SU-DHL-6 (cell line): ENCODE measurements around the gene SNRPD3.
"Not testable (repeated sequence)": the region's sequence is repeated elsewhere in the genome, so short reads cannot be mapped to it uniquely, and the experiment has no call there.

Source experiments
- H2AFZ ChIP-seq: fragments of 200-600 bp; sonication (generic); 2 replicates; pipeline ENCODE4 v1.6.1; 2014; ENCODE audit warnings: low read depth, mild to moderate bottlenecking, moderate library complexity, mixed read lengths, antibody characterized with exemption, low read length; ENCODE audit not compliant: severe bottlenecking
- H3F3A ChIP-seq: fragments of 200-600 bp; shearing (Covaris generic); 2 replicates; pipeline ENCODE4 v1.6.0; 2016; ENCODE audit warnings: antibody characterized with exemption, mild to moderate bottlenecking; ENCODE audit not compliant: insufficient read depth
- H3K27ac ChIP-seq: fragments of 200-600 bp; sonication (generic); 2 replicates; pipeline ENCODE4 v1.5.1; 2016; ENCODE audit warnings: low read depth, mild to moderate bottlenecking, low read length, moderate library complexity, mixed read lengths
- H3K27me3 ChIP-seq: fragments of 200-600 bp; sonication (generic), shearing (Covaris generic); 2 replicates; pipeline ENCODE4 v1.6.0; 2014; ENCODE audit warnings: mild to moderate bottlenecking, low read length
- H3K36me3 ChIP-seq: fragments of 200-600 bp; sonication (generic); 2 replicates; pipeline ENCODE4 v1.6.1; 2014; ENCODE audit warnings: mild to moderate bottlenecking, low read length, mixed read lengths
- H3K4me2 ChIP-seq: fragments of 300-600, 200-600 bp; shearing (Covaris generic), sonication (generic); 2 replicates; pipeline ENCODE4 v1.6.0; 2014; ENCODE audit warnings: low read length, low read depth, mild to moderate bottlenecking; ENCODE audit not compliant: poor library complexity, severe bottlenecking
- H3K4me3 ChIP-seq: fragments of 200-600 bp; sonication (generic); 2 replicates; pipeline ENCODE4 v1.5.1; 2014; ENCODE audit warnings: antibody characterized with exemption, low read length, mild to moderate bottlenecking, mixed read lengths; ENCODE audit not compliant: insufficient read depth, poor library complexity, severe bottlenecking
- H3K79me2 ChIP-seq: fragments of 200-600 bp; sonication (generic); 2 replicates; pipeline ENCODE4 v1.6.1; 2014; ENCODE audit warnings: mild to moderate bottlenecking, low read length, moderate library complexity; ENCODE audit not compliant: insufficient read depth
- H3K9ac ChIP-seq: fragments of 200-600 bp; sonication (generic); 2 replicates; pipeline ENCODE4 v1.7.0; 2014; ENCODE audit warnings: mild to moderate bottlenecking, low read length
- H3K9me2 ChIP-seq: fragments of 200-600 bp; sonication (generic); replicated peaks from 2 replicates; pipeline ENCODE4 v1.6.1; 2014; ENCODE audit warnings: low read length; ENCODE audit not compliant: insufficient read depth
- H3K9me3 ChIP-seq: fragments of 200-600 bp; sonication (generic); 2 replicates; pipeline ENCODE4 v1.6.1; 2014; ENCODE audit warnings: low read length, mixed read lengths; ENCODE audit not compliant: insufficient read depth
- H4K20me1 ChIP-seq: fragments of 200-600 bp; sonication (generic); 2 replicates; pipeline ENCODE4 v1.6.1; 2014; ENCODE audit warnings: low read depth, mild to moderate bottlenecking, antibody characterized with exemption, low read length, moderate library complexity, mixed read lengths
- CTCF ChIP-seq: fragments of 200-600 bp; sonication (generic); IDR thresholded peaks from one replicate; pipeline ENCODE4 v1.5.1; 2017; ENCODE audit warnings: antibody characterized with exemption, mild to moderate bottlenecking, low read length, moderate library complexity; ENCODE audit not compliant: insufficient read depth, poor library complexity, severe bottlenecking
- EZH2phosphoT487 ChIP-seq: fragments of 200-600 bp; sonication (generic), shearing (Covaris generic); conservative IDR thresholded peaks from 2 replicates; pipeline ENCODE4 v1.6.1; 2018; ENCODE audit warnings: mild to moderate bottlenecking, antibody characterized with exemption, low read length, moderate library complexity, mixed read lengths

SNRPD3 gene

GRCh38 chr22:24526191-24526590 is 29.6 kb upstream of the SNRPD3 start:
- H3F3A ChIP-seq: no peaks in the 10 kb centered on the region
- H4K20me1 ChIP-seq: no peaks in the 10 kb centered on the region
- H3K4me3 ChIP-seq: no peak overlapping the region
- no peaks in the 10 kb centered on the region for H3K79me2 ChIP-seq
- H3K9me3 ChIP-seq: no peaks in the 10 kb centered on the region
- no peaks in the 10 kb centered on the region for H3K9me2 ChIP-seq
- no peaks in the 10 kb centered on the region for H3K27me3 ChIP-seq
- no peak overlapping the region for H3K4me2 ChIP-seq
- no peak overlapping the region for H2AFZ ChIP-seq
- H3K27ac ChIP-seq: no peak overlapping the region
- TF ChIP-seq CTCF: no peak
- TF ChIP-seq EZH2phosphoT487: no peak
- H3K36me3 ChIP-seq: no peaks in the 10 kb centered on the region
- H3K9ac ChIP-seq: no peak overlapping the region

DNA sequence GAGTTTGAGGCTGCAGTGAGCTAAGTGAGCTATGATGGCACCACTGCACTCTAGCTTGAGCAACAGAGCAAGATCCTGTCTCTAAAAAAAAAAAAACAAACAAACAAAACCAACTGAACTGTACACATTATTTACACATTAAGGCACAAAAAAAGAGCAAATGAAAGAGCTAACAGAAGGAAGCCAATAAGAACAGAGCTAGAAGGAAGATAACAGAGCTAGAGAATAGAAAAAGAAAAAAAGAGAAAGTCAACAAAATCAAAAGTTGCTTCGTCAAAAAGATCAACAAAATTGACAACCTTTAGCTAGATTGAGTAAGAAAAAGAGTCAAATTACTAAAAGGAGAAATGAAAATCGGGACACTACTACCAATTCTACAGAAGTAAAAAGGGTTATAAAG is 25.9 kb upstream of the SNRPD3 start:
- Histone ChIP-seq H3K9ac (no peak overlapping the region), H3K27ac (no peak overlapping the region), H3K9me3 (no peaks in the 10 kb centered on the region), H3K9me2 (no peaks in the 10 kb centered on the region), H4K20me1 (no peaks in the 10 kb centered on the region), H3F3A (no peaks in the 10 kb centered on the region), H3K4me2 (no peak overlapping the region), H3K27me3 (no peaks in the 10 kb centered on the region), H2AFZ (no peak overlapping the region), H3K36me3 (no peaks in the 10 kb centered on the region), H3K4me3 (no peak overlapping the region), H3K79me2 (no peaks in the 10 kb centered on the region)
- TF ChIP-seq EZH2phosphoT487 (no peak), CTCF (no peak)

DNA sequence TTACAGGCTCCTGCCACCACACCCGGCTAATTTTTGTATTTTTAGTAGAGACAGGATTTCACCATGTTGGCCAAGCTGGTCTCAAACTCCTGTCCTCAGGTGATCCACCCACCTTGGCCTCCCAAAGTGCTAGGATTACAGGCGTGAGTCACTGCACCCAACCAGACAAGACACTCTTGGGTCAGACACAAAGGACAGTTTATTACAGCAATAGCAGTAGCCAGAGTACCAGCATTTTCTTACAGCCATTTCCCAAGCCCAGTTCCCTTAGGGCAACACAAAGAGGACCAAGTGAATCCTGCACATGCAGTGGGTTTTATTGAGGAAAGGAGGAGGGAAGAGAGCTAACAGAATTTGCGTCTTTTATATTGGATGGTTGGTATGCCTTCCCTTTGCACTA is 24.8 kb upstream of the SNRPD3 start:
- H3K27ac ChIP-seq, H3K27me3 ChIP-seq, H3K9ac ChIP-seq, H4K20me1 ChIP-seq, H3F3A ChIP-seq, H3K4me2 ChIP-seq, H3K36me3 ChIP-seq, H3K9me2 ChIP-seq, H2AFZ ChIP-seq, H3K4me3 ChIP-seq, H3K9me3 ChIP-seq, H3K79me2 ChIP-seq: not testable (repeated sequence)

- no peaks in the 10 kb centered on the region for H3K79me2 ChIP-seq
- no peak for TF ChIP-seq EZH2phosphoT487
- TF ChIP-seq CTCF: no peak
- H3K4me2 ChIP-seq: no peak overlapping the region
- H3K9ac ChIP-seq: no peak overlapping the region
- H3K27me3 ChIP-seq: no peaks in the 10 kb centered on the region
- no peaks in the 10 kb centered on the region for H3F3A ChIP-seq
- H3K9me3 ChIP-seq: no peaks in the 10 kb centered on the region
- no peaks in the 10 kb centered on the region for H3K36me3 ChIP-seq
- no peaks in the 10 kb centered on the region for H3K9me2 ChIP-seq
- no peak overlapping the region for H2AFZ ChIP-seq
- H3K4me3 ChIP-seq: no peak overlapping the region
- no peaks in the 10 kb centered on the region for H4K20me1 ChIP-seq
- H3K27ac ChIP-seq: no peak overlapping the region
Observed at GRCh38 chr22:24532075-24532474, 23.7 kb upstream of the SNRPD3 start.
